Amygdala (tissue), 56 donors: Measurements from ENCODE around the gene ZNF423.

Source experiments
- DNase-seq, 56 donors: peaks; one replicate each; lab custom pipeline; 2025; lab: John Stamatoyannopoulos, UW

Gene ZNF423

GRCh38 chr16:49850558-49851467 is 5.1 kb downstream of the ZNF423 start:
- DNase-seq = no peak

GRCh38 chr16:49849754-49850108 is 6.2 kb downstream of the ZNF423 start:
- DNase-seq = no peak

DNA sequence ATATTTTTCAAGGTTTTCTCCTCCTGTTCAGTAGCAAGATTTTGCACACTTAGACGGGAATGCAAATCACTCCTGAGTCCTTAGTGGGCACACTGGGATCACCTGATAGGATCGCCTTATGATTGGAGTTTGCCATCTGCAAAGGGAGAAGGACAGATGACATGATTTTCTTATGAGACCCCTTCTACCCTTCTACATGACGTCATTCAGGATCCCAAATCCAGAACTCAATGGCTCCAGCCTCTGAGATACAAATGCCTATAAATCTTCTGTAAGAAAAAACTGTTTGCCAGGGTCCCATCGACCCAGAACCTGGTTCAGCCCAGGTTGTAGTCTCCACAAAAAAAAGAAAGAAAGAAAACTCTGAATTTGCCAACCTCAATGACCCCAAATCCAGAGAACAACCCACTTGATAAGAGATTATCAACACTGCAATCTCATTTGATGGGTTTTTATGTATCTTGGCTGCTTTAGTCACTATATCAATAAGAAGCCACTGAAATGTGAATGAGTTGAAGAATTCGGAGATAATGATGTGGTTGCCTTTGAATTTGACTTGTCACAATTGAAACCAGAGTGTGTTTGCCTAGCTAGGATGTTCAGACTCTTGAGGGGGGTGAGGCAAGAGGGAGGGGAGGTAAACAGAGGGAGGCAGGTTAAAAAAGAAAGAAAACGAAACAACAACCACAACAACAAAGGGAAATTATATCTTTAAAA is 6.7 kb downstream of the ZNF423 start:
- no peak for DNase-seq

GRCh38 chr16:49848530-49848929 is 7.4 kb downstream of the ZNF423 start:
- DNase-seq = no peak

- DNase-seq = no peak
These were observed 9.1 kb downstream of the ZNF423 start for GRCh38 chr16:49846800-49847199.

GRCh38 chr16:49844359-49844758 is 11.6 kb downstream of the ZNF423 start:
- DNase-seq = no peak

DNA sequence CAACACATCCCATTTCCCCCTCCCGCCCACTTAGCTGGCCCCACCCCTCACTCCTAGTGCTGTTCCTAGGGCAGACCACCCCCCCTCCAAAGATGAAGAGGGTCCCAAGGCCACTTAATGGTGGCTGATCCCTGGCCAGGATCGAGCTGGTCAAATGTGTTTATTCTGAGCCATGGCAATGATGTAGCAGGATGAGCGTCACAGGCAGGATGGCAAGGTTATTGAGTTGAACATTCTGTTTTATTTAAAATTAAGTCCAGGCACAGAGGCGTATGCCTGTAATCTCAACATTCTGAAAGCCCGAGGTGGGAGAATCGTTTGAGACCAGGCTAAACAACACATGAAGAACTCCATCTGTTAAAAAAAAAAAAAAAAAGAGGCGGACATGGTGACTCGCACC is 12.2 kb downstream of the ZNF423 start:
- no peak for DNase-seq

DNA sequence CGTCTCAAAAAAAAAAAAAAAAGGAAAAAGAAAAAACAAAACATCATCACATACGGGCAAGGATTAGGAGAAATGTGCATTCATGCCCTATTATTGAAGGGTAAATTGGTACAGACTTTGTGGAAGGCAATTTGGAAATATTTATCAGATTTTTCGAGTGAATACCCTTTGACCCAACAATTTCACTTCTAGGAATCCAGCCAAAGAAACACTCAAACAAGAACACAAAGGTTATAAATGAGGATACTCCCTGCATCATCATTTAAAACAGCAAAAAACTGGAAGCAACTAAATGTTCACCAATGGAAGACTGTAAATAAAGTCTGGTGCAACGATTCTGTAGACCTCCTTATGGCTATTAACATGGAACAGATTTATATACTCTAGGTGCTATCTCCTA is 12.9 kb downstream of the ZNF423 start:
- no peak for DNase-seq

GRCh38 chr16:49839017-49839825 is 16.7 kb downstream of the ZNF423 start:
- peak in 6 of 56 donors; percentile 10 to 47 (median 18) for DNase-seq

DNA sequence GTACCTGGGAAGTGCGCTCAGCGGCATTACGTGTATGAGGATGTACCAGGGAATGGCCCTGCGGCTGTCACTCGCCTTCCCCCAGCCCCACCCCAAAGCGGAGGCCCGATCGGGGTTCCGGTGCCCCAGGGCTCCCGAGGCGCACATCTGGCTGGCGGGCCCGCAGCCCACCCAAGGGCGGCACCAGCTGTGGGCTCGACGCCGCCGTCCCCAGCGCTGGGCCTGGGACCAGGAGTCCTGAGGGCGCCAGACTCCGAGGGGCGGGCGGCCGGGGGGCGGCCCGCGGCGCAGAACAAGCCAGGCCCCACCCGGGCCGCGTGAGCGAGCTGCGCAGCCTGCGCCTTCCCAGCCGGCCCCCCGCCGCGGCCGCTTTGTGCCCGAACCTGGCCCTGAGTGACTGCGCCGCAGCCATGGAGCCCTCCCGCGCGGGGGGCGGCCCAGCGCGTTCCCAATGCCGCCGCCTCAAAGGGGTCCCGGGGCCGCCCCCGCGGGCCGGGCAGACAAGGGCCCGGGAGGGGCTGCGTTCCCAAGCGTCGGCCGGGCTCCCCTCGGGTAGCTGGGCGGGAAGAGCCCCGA is 17.4 kb downstream of the ZNF423 start:
- DNase-seq = peak in 8 of 56 donors; percentile 5 to 54 (median 24)

DNA sequence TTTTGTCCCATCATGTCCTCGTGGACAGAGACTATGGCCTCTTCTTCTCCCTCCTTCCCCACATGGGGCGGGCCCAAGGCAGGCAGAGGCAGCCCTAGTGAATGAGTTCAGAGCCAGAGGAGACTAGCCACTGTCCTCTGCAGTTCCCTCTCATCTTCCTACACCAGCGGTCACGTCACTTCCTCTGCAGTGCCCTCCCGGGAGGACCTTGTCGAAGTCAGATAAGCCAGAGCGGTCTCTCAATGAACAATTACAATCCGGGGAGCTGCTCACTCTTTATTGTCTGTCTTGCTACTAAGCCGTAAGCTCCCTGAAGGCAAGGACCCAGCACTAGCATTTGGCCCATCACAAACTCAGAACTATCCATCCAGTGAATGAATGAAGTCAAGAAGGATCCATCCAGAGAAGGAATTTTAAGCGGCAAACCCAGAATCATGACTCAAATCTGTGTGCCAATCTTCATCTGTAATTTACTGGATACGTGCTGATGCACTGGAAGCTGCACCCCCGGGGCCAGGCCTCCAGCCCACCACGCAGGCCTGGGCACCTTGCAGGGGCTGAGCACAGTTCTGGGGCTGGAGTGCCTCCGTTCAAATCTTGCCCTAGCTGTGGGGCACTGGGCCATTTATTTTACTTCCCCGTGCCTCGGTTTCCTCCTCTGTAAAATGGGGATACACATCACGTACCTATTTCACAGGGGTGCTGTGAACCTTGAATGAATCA is 18.1 kb downstream of the ZNF423 start:
- no peak for DNase-seq

GRCh38 chr16:49836668-49837067 is 19.2 kb downstream of the ZNF423 start:
- DNase-seq = peak in 6 of 56 donors; percentile 16 to 39 (median 26)

DNA sequence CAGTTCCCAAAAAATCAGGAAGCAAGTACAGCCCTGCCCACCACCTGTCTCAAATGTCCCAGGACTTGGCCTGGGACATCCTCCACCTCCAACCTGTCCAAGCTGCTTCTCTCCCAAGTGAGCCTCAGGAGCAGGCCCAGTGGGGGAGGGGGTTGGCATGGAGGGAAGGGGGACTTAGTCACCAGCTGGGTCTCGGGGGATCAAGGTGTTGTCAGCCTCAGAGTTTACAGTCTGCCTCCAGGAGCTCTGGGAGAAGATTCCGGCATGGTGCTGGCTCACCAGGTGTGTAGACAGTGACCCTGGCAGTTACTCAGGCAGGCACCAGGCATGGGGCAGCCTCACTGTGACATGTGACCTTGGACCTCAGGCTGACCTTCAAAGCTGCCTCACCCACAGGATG is 19.7 kb downstream of the ZNF423 start:
- no peak for DNase-seq

DNA sequence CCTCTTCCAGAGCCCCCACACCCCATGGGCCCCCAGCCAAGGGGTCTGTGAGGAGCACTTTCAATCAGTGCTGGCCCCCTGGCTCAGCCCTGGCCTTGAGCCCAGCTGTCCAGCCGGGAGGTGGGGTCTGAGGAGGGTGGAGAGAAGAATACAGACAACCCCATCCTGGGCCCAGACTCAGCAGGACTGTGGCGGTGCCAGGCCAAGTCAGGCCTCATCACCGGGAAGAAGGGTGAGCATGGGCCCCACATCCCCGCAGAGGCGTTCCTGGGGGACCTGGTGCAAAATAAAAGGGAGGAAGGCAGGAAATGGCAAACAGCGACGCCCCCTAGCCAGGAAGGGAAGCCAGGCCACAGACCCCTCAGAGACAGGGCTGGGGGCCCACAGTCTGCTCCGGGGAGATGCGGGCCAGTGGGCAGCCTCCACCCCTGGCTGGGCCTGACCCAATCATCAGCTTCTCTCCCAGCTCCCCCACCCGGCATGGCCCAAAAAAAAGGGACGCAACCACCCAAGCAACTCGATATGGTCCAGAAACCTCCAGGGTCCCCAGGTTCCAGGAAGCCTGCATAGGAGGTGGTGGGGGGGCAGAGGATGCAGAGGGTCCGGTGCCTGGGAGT is 20.6 kb downstream of the ZNF423 start:
- DNase-seq = peak in 4 of 56 donors; percentile 25 to 55 (median 44)

DNA sequence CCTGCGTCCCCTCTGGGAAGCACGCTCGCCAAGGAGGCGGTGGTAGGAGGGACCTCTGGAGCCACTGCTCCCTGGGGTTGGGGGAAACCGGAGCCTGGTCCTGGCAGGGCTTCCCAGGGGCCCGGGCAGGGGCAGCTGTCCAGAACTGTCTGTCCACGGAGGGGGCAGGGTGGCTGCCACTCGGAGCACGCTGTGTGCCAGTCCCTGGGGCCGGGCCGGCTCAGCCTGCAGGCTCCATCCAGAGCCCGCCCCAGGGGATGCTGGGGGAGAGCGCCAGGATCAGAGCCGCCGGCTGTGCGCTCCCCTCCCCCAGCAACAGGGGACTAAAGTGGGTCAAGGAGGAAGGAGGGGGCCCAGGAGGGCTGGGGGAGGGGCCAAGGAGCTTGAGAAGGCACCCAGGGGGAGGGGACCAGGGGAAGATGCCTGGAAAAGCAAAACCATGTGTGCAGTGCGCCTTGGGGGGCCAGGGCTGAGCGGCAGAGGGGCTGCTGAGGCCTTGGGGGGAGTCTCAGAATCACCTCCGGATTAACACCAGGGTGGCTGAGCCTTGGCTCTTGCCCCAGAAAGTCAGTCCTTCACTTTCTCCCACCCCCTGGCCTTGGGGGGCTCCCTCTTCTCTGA is 21.3 kb downstream of the ZNF423 start:
- DNase-seq = peak in 49 of 56 donors; percentile 18 to 87 (median 63)

GRCh38 chr16:49833796-49834530 is 21.9 kb downstream of the ZNF423 start:
- peak in 36 of 56 donors; percentile 11 to 77 (median 44) for DNase-seq

DNA sequence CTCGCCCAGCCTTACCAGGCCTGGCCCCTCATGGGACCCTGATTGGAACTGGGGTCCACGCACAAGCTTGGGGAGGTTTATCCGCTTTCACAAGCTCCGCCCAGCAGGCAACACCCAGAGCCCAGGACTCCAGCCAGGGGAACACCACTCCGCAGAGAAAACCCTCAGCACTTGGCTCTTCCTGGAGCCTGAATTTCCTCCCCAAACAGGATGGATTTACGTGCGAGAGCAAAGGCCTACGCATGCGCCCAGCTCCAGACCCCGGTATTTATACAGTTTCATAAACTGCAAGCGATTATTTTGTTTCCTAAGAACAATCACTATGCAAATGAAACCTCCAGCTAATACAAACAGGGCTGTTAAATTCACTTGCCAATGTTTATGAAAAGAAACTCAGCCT is 22.8 kb downstream of the ZNF423 start:
- peak in 16 of 56 donors; percentile 10 to 56 (median 35) for DNase-seq

DNA sequence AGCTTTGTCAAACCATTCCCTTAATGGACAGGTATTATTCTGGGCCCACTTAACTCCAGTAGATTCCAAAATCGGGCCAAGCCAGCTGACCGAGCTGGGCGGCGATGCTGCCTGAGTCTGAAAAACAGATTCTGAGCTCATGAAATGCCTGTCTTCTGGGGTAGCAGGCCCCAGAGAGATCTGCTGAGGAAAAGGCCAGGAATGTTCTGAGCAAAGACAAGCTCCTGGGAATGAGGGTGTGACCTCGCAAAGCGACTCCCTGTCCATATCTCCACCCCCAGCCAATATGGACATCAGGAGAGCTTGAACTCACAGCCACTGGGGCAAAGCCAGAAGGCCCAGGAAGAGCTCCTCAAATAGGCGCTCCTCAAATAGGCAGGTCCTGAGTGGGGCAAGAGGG is 23.7 kb downstream of the ZNF423 start:
- DNase-seq = peak in 1 of 56 donors; percentile 9
